Subcutaneous abdominal adipose tissue (tissue), 5 donors: ENCODE data around the gene MAGI1.

ENCODE experiments used
- H3K27ac ChIP-seq: one replicate; pipeline ENCODE4 v1.7.0; 2013; ENCODE audit warnings: low read depth, mild to moderate bottlenecking, inconsistent platforms, low read length, moderate library complexity
- H3K27me3 ChIP-seq, 5 donors: one replicate each; pipeline ENCODE4 v1.7.0; 2013; ENCODE audit warnings: low read length in 5 of 5, inconsistent platforms in 1 of 5; ENCODE audit not compliant: control insufficient read depth in 5 of 5, insufficient read depth in 4 of 5
- H3K36me3 ChIP-seq, 5 donors: one replicate each; pipeline ENCODE4 v1.7.0; 2013; ENCODE audit warnings: low read length in 5 of 5; ENCODE audit not compliant: control insufficient read depth in 5 of 5, insufficient read depth in 5 of 5
- H3K4me1 ChIP-seq, 5 donors: one replicate each; pipeline ENCODE4 v1.7.0; 2013; ENCODE audit warnings: low read length in 5 of 5, mild to moderate bottlenecking in 3 of 5, moderate library complexity in 1 of 5; ENCODE audit not compliant: control insufficient read depth in 5 of 5, insufficient read depth in 5 of 5
- H3K4me3 ChIP-seq, 5 donors: one replicate each; pipeline ENCODE4 v1.7.0; 2013; ENCODE audit warnings: low read length in 5 of 5, low read depth in 1 of 5
- H3K9ac ChIP-seq, 5 donors: one replicate each; pipeline ENCODE4 v1.7.0; 2013; ENCODE audit warnings: low read length in 5 of 5, mild to moderate bottlenecking in 4 of 5, moderate library complexity in 3 of 5
- H3K9me3 ChIP-seq, 5 donors: one replicate each; pipeline ENCODE4 v1.7.0; 2013; ENCODE audit warnings: low read length in 5 of 5; ENCODE audit not compliant: control insufficient read depth in 5 of 5
- donor health status: healthy.
- donor health status: healthy.
- donor health status: healthy.
- donor health status: healthy.
- donor health status: healthy.

The MAGI1 gene

GRCh38 chr3:65787827-65788226 is 250.9 kb downstream of the MAGI1 start:
- Histone ChIP-seq H3K36me3 (no peaks in the 10 kb centered on the region), H3K4me3 (no peak overlapping the region), H3K27ac (no peak overlapping the region), H3K4me1 (peaks cover 0 to 23% (median 10%) of the 10 kb centered on the region in 5 donors), H3K9me3 (no peaks in the 10 kb centered on the region), H3K27me3 (no peaks in the 10 kb centered on the region), H3K9ac (no peak overlapping the region)

DNA sequence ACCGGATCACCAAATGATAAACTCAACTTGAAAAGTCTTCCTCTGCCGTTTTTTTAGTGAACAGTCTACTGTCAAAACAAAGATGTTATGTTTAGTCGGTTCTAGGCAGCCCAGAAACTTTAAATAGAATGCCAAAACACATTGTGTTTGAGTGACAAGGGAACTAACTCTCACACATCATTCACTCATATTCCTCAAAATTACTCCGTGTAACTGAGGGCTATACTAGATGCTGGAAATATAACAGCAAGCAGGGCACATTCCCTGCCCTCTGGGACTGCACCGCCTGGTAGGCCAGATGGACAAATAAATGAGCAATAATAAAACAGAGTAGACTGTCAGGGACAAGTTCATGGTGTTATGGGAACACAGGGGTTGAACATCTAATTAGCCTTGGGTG is 251.4 kb downstream of the MAGI1 start:
- no peaks in the 10 kb centered on the region for H3K36me3 ChIP-seq
- H3K27ac ChIP-seq: no peak overlapping the region
- H3K9ac ChIP-seq: no peak overlapping the region
- no peaks in the 10 kb centered on the region for H3K27me3 ChIP-seq
- H3K9me3 ChIP-seq: no peaks in the 10 kb centered on the region
- H3K4me3 ChIP-seq: no peak overlapping the region
- H3K4me1 ChIP-seq: peaks cover 0 to 23% (median 10%) of the 10 kb centered on the region in 5 donors

DNA sequence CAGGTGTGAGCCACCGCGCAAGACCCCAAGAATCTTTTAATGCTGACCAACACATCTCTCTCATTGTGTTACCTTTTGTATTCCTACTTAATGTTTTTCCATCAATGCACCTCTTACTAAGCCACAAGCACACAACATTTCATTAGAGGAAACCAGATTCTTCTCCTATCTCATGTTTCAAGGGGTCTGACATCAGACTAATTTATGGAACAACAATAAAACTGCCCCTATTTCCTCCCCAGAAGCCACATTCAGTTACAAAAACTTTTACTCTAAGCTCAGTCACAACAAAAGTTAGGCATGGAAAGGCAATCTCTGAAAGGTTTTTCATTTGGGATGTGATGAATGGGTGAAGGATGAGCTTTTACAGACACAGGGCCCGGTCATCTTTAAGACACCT is 251.8 kb downstream of the MAGI1 start:
- H3K4me1 ChIP-seq: peaks cover 0 to 23% (median 10%) of the 10 kb centered on the region in 5 donors
- H3K27me3 ChIP-seq: no peaks in the 10 kb centered on the region
- no peak overlapping the region for H3K9ac ChIP-seq
- H3K4me3 ChIP-seq: no peak overlapping the region
- no peaks in the 10 kb centered on the region for H3K9me3 ChIP-seq
- H3K36me3 ChIP-seq: no peaks in the 10 kb centered on the region
- no peak overlapping the region for H3K27ac ChIP-seq

GRCh38 chr3:65785065-65785645 is 253.6 kb downstream of the MAGI1 start:
- H3K9ac ChIP-seq: no peak overlapping the region
- peaks cover 0 to 23% (median 10%) of the 10 kb centered on the region in 5 donors for H3K4me1 ChIP-seq
- no peak overlapping the region for H3K4me3 ChIP-seq
- H3K27ac ChIP-seq: no peak overlapping the region
- no peaks in the 10 kb centered on the region for H3K9me3 ChIP-seq
- no peaks in the 10 kb centered on the region for H3K27me3 ChIP-seq
- H3K36me3 ChIP-seq: no peaks in the 10 kb centered on the region

GRCh38 chr3:65783117-65783516 is 255.6 kb downstream of the MAGI1 start:
- Histone ChIP-seq H3K4me3 (no peak overlapping the region), H3K4me1 (peaks cover 0 to 24% (median 18%) of the 10 kb centered on the region in 5 donors), H3K27me3 (no peaks in the 10 kb centered on the region), H3K9ac (no peak overlapping the region), H3K27ac (no peak overlapping the region), H3K9me3 (no peaks in the 10 kb centered on the region), H3K36me3 (no peaks in the 10 kb centered on the region)

- Histone ChIP-seq H3K27me3 (no peaks in the 10 kb centered on the region), H3K4me3 (no peak overlapping the region), H3K27ac (no peak overlapping the region), H3K9me3 (no peaks in the 10 kb centered on the region), H3K9ac (no peak overlapping the region), H3K36me3 (no peaks in the 10 kb centered on the region), H3K4me1 (peaks cover 0 to 14% (median 9%) of the 10 kb centered on the region in 5 donors)
These were observed 257.1 kb downstream of the MAGI1 start for GRCh38 chr3:65781594-65781993.

DNA sequence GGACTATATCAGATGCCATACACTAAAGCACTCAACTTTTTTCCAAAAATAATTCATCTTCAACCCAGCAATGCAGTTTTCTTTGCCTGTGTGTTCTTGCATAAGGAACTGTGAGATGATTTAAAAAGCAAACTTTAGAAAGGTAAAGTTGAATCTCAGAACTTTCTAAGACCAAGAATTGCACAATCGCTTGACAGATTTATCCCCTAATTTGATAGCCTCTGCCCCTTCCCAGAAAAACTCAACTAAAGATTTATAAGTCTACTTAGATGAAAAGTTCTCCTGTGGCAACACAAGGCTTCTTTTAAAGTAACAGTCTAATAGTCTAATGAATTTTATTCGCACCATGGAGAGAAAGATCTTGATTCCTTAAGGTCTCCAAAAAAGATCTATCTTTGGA is 259.3 kb downstream of the MAGI1 start:
- Histone ChIP-seq H3K9ac (no peak overlapping the region), H3K36me3 (no peaks in the 10 kb centered on the region), H3K4me1 (peaks cover 0 to 14% (median 9%) of the 10 kb centered on the region in 5 donors), H3K9me3 (no peaks in the 10 kb centered on the region), H3K27me3 (no peaks in the 10 kb centered on the region), H3K4me3 (no peak overlapping the region), H3K27ac (no peak overlapping the region)

DNA sequence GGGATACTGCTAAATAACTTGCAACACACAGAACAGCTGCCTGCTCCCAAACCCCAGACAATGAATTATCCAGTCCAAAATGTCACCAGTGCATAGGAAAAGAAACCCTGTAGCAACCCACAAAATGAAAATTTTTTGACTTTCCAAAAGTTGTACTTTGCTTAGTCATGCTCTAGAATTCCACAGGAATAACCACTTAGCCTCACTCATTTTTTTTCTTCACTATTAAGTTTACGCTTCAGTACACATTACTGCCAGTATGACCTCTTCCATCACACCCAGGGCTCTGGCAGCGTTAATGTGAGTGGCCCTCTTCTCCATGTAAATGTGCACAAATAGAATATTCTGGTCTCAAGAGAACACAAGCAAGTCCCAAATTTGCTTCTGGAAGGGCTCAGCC is 259.8 kb downstream of the MAGI1 start:
- Histone ChIP-seq H3K9ac (no peak overlapping the region), H3K36me3 (no peaks in the 10 kb centered on the region), H3K27me3 (no peaks in the 10 kb centered on the region), H3K4me1 (peaks cover 0 to 14% (median 9%) of the 10 kb centered on the region in 5 donors), H3K9me3 (no peaks in the 10 kb centered on the region), H3K27ac (no peak overlapping the region), H3K4me3 (no peak overlapping the region)

DNA sequence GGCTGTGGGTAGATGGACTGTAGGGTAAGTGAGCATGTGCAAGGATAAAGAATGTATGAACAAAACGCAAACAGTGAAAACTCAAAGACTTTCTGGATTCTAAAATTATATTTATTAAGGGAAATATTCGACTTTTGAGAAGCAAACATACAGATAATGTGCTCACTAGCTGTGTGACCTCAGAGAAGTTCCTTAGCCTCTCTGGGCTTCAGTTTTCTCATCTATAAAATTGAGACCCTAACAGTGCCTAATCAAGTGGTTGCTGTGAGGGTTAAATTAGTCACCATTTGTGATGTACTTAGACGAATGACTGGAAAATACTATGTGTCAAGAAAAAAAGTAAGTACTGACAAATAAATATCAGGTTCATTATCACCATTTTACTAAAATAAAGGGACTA is 261.7 kb downstream of the MAGI1 start:
- Histone ChIP-seq H3K27ac (no peak overlapping the region), H3K4me1 (peaks cover 0 to 19% (median 9%) of the 10 kb centered on the region in 5 donors), H3K9me3 (no peaks in the 10 kb centered on the region), H3K27me3 (no peaks in the 10 kb centered on the region), H3K9ac (no peak overlapping the region), H3K36me3 (no peaks in the 10 kb centered on the region), H3K4me3 (no peak overlapping the region)

DNA sequence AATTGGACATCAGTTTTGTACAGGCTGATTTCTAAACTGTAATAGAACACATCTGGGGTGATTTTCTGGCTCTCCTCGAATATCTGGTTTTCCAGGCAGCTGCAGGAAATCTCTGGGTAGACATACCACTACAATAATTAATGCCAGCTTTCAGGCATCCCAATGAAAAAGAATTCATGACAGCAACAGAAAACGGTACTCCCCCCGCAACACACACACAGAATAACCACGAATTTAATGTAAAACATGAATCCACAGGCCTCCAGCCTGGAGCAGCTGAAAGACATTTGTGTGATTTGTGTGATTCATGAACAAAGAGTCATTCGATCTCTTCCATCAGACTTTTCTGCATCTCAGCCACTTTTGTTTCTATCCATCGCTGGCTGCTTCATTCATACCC is 262.2 kb downstream of the MAGI1 start:
- Histone ChIP-seq H3K4me3 (no peak overlapping the region), H3K36me3 (no peaks in the 10 kb centered on the region), H3K27ac (no peak overlapping the region), H3K27me3 (no peaks in the 10 kb centered on the region), H3K4me1 (peaks cover 0 to 19% (median 9%) of the 10 kb centered on the region in 5 donors), H3K9me3 (no peaks in the 10 kb centered on the region), H3K9ac (no peak overlapping the region)
